IMR-90 (cell line): ENCODE results near the gene LPIN1. TPM values are rescaled to one million over a fixed set of nuclear protein-coding genes. Genes with fewer than 3 reads are reported as not detected.

Experiments
- ATAC-seq: fragments of 200-7000 bp; cut with Tn5 transposase; 2 replicates; pipeline ENCODE4 v1.9.1; 2020; ENCODE audit warnings: low read depth, mild to moderate bottlenecking, moderate library complexity
- BruUV-seq: library from RNA; stranded (reverse); fragments of 400-500 nt; replicated peaks from 2 replicates; lab custom pipeline; 2021; lab: Mats Ljungman, UMichigan
- CTCF ChIA-PET: fragments of 300-600 bp; formaldehyde crosslinking; extraction: SDS; loops from one replicate; lab custom pipeline; 2021; ENCODE audit warnings: antibody characterized with exemption; lab: Yijun Ruan, JAX
- POLR2A ChIA-PET: fragments of 300-600 bp; sonication (Branson Sonifier 250); formaldehyde crosslinking; loops from one replicate; lab custom pipeline; 2022; ENCODE audit warnings: antibody characterized with exemption; ENCODE audit not compliant: unreplicated experiment; lab: Charles Lee
- DNase-seq: peaks from one replicate; pipeline ENCODE4 v3.0.0; 2013
- H2AFZ ChIP-seq: replicated peaks from 2 replicates; pipeline ENCODE3; 2013; ENCODE audit warnings: low read length, mild to moderate bottlenecking; ENCODE audit not compliant: poor library complexity
- H2AK5ac ChIP-seq: 2 replicates; pipeline ENCODE4 v1.6.1; 2013; ENCODE audit warnings: low read depth, low read length, inconsistent platforms
- H2AK9ac ChIP-seq: replicated peaks from 2 replicates; pipeline ENCODE3; 2013; ENCODE audit warnings: mild to moderate bottlenecking, low read depth, low read length, moderate library complexity; ENCODE audit not compliant: poor library complexity
- H2BK120ac ChIP-seq: 2 replicates; pipeline ENCODE4 v1.6.1; 2013; ENCODE audit warnings: low read depth, low read length, inconsistent platforms
- H2BK15ac ChIP-seq: 3 replicates; pipeline ENCODE4 v1.6.1; 2013; ENCODE audit warnings: low read depth, low read length, inconsistent platforms
- H2BK20ac ChIP-seq: 2 replicates; pipeline ENCODE4 v1.6.1; 2013; ENCODE audit warnings: low read depth, mild to moderate bottlenecking, inconsistent platforms, low read length, moderate library complexity
- H2BK5ac ChIP-seq: 2 replicates; pipeline ENCODE4 v1.6.1; 2013; ENCODE audit warnings: mild to moderate bottlenecking, low read depth, low read length, inconsistent platforms; ENCODE audit not compliant: poor library complexity, severe bottlenecking
- H3K14ac ChIP-seq: replicated peaks from 2 replicates; pipeline ENCODE4 v1.6.1; 2013; ENCODE audit warnings: low read depth, low read length, inconsistent platforms
- H3K18ac ChIP-seq: 2 replicates; pipeline ENCODE4 v1.6.1; 2013; ENCODE audit warnings: low read depth, low read length, control low read depth
- H3K23ac ChIP-seq: 2 replicates; pipeline ENCODE4 v1.6.1; 2013; ENCODE audit warnings: low read depth, low read length, inconsistent platforms
- H3K27ac ChIP-seq: 2 replicates; pipeline ENCODE4 v1.5.1; 2013; ENCODE audit warnings: mild to moderate bottlenecking, control low read depth, low read length; ENCODE audit not compliant: insufficient read depth
- H3K27me3 ChIP-seq: 2 replicates; pipeline ENCODE4 v1.6.1; 2013; ENCODE audit warnings: low read length; ENCODE audit not compliant: control insufficient read depth, insufficient read depth
- H3K36me3 ChIP-seq: 2 replicates; pipeline ENCODE4 v1.6.1; 2013; ENCODE audit warnings: low read length, mixed read lengths; ENCODE audit not compliant: control insufficient read depth, insufficient read depth
- H3K4ac ChIP-seq: 2 replicates; pipeline ENCODE4 v1.6.1; 2013; ENCODE audit warnings: low read depth, low read length, inconsistent platforms
- H3K4me1 ChIP-seq: 2 replicates; pipeline ENCODE4 v1.6.1; 2013; ENCODE audit warnings: low read length, mixed read lengths; ENCODE audit not compliant: control insufficient read depth, insufficient read depth
- H3K4me2 ChIP-seq: 2 replicates; pipeline ENCODE4 v1.6.1; 2013; ENCODE audit warnings: low read depth, mild to moderate bottlenecking, control low read depth, low read length, moderate library complexity
- H3K4me3 ChIP-seq: 2 replicates; pipeline ENCODE4 v1.5.1; 2013; ENCODE audit warnings: low read depth, mild to moderate bottlenecking, control low read depth, low read length, moderate library complexity; ENCODE audit not compliant: insufficient read depth
- H3K56ac ChIP-seq: 2 replicates; pipeline ENCODE4 v1.6.1; 2013; ENCODE audit warnings: low read length, inconsistent platforms; ENCODE audit not compliant: insufficient read depth; ENCODE audit errors: extremely low read depth
- H3K79me1 ChIP-seq, 2 experiments: 2 replicates each; pipeline ENCODE4 v1.6.1; 2013; ENCODE audit warnings: low read length in 2 of 2, inconsistent platforms in 1 of 2, low read depth in 1 of 2
- H3K9ac ChIP-seq: 2 replicates; pipeline ENCODE4 v1.6.1; 2013; ENCODE audit warnings: low read depth, low read length, control low read depth
- H3K9me1 ChIP-seq: 2 replicates; pipeline ENCODE4 v1.6.1; 2013; ENCODE audit warnings: low read length, inconsistent platforms; ENCODE audit not compliant: insufficient read depth
- H3K9me3 ChIP-seq: 2 replicates; pipeline ENCODE4 v1.6.1; 2013; ENCODE audit warnings: low read length; ENCODE audit not compliant: control insufficient read depth, insufficient read depth
- H4K20me1 ChIP-seq: 2 replicates; pipeline ENCODE4 v1.6.1; 2013; ENCODE audit warnings: low read length, inconsistent platforms; ENCODE audit not compliant: insufficient read depth
- H4K5ac ChIP-seq: 2 replicates; pipeline ENCODE4 v1.6.1; 2013; ENCODE audit warnings: mild to moderate bottlenecking, low read depth, low read length, control low read depth
- H4K8ac ChIP-seq, 2 experiments: 2 replicates each; pipeline ENCODE4 v1.6.1; 2013; ENCODE audit warnings: low read depth in 2 of 2, low read length in 2 of 2, control low read depth in 1 of 2, inconsistent platforms in 1 of 2
- H4K91ac ChIP-seq: 2 replicates; pipeline ENCODE4 v1.6.1; 2013; ENCODE audit warnings: low read depth, low read length, inconsistent platforms; ENCODE audit not compliant: insufficient read depth
- FOS ChIP-seq: fragments of 150-350 bp; IDR thresholded peaks from 2 replicates; pipeline ENCODE4 v1.6.1; 2016; ENCODE audit warnings: low read depth, low read length
- POLR2A ChIP-seq: IDR thresholded peaks from 2 replicates; pipeline ENCODE4 v1.6.1; 2012; ENCODE audit warnings: mild to moderate bottlenecking, low read depth, low read length
- SMC3 ChIP-seq: fragments of 150-350 bp; IDR thresholded peaks from 2 replicates; pipeline ENCODE4 v1.6.1; 2016; ENCODE audit warnings: low read depth, mild to moderate bottlenecking, antibody characterized with exemption, low read length, moderate library complexity
- WGBS, 2 experiments: methylation state at CpG; one replicate each; pipeline versions ENCODE4 v1.1.5 to v1.1.7; 2013; ENCODE audit warnings: missing lambda C conversion rate in 2 of 2; ENCODE audit not compliant: insufficient read length in 1 of 2; ENCODE audit errors: extremely low coverage in 2 of 2; 5-methylcytosine and 5-hydroxymethylcytosine counted together
- dilution Hi-C: fragments of 300-500 bp; cut with HindIII; formaldehyde crosslinking; loops from one replicate; pipeline ENCODE4 v1.14.3; 2018; ENCODE audit warnings: low sequenced_read_pairs; ENCODE audit not compliant: unreplicated experiment
- in situ Hi-C: fragments of 300-500 bp; cut with MboI; formaldehyde crosslinking; loops from 3 replicates; pipeline ENCODE4 v1.14.3; 2019; ENCODE audit warnings: low sequenced_read_pairs, inconsistent platforms, mixed read lengths
- intact Hi-C: fragments of 100-400 bp; cut with micrococcal nuclease; formaldehyde crosslinking; loops from 2 replicates; pipeline ENCODE4 v1.10.0; 2022
- polyA plus RNA-seq, 3 experiments: library from polyadenylated mRNA; depleted of rRNA; stranded (reverse); fragments of >200 nt; gene quantifications; 2 replicates each; pipeline ENCODE4 v1.2.3, GENCODE V29; 2012; ENCODE audit warnings: low replicate concordance in 1 of 3
- total RNA-seq: library from RNA; depleted of rRNA; stranded (reverse); fragments of >200 nt; gene quantifications from 2 replicates; pipeline ENCODE4 v1.2.3, GENCODE V29; 2012
- TF ChIP-seq, protein P1 (sequence below): conservative IDR thresholded peaks from 2 replicates; pipeline ENCODE4 v1.5.1; 2012; ENCODE audit warnings: mild to moderate bottlenecking, low read depth, low read length, improper control_type of control experiment

LPIN1 gene
- total and polyA plus RNA-seq, 2 of the 4 experiments (the other 2 are of a cell fraction): 21.3 to 25.1 TPM

DNA sequence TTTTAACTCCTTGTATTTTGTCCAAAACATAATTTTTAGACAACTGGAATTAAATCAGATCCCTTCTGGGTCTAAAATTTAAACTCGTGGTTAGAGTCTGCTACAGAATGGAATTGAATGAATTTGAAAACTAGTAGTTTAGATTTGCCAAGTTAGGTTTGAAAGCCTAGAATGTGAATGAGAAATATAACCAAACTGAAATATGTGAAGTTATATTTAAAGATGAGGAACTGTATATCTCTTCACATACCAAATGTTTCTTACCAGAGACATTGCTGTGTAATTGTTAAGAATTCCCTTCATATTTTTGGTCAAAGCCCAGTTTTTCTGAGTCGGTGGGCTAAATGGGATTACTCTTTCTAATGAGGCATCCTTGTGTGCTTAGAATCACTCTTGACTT is 74.2 kb downstream of the LPIN1 start:
- peak overlapping the region; percentile 13; the same call in 1 of the 2 replicates for H2BK20ac ChIP-seq
- H4K20me1 ChIP-seq: no peaks in the 10 kb centered on the region; the same call in 1 of the 2 replicates
- no peak overlapping the region for H3K4me2 ChIP-seq
- DNase-seq (no peak), ATAC-seq (peak; percentile 69)
- dilution Hi-C loops (no loop called here), in situ Hi-C loops (no loop called here), intact Hi-C loops (loop anchor here (10.0 kb wide), 1 partner anchor 594 kb away; no protein-coding TSS in a partner anchor)
- no peak overlapping the region; the same call in 2 of the 3 replicates for H2BK15ac ChIP-seq
- H2BK5ac ChIP-seq: peak overlapping the region; percentile 92
- CTCF ChIA-PET: no interaction called here
- peak overlapping the region; percentile 5 to 24; a peak in 2 of 4 replicates for H4K8ac ChIP-seq
- no peak overlapping the region for H3K4me3 ChIP-seq
- H2AK9ac ChIP-seq: no peak overlapping the region
- peak overlapping the region; percentile 88 for H2BK120ac ChIP-seq
- WGBS, 2 experiments: no CpG with 5 or more reads among the region's 2 CpGs
- peaks cover 14% of the 10 kb centered on the region for H3K9me1 ChIP-seq
- peaks cover 17% of the 10 kb centered on the region for H3K4me1 ChIP-seq
- H2AFZ ChIP-seq: no peak overlapping the region
- H3K23ac ChIP-seq: 0 out of 2 replicates have a peak overlapping the region, but pooled peaks have one; percentile 13
- peak overlapping the region; percentile 51 for H3K4ac ChIP-seq
- no peak overlapping the region for H2AK5ac ChIP-seq
- H3K9ac ChIP-seq: no peak overlapping the region
- no peak overlapping the region; the same call in 1 of the 2 replicates for H3K14ac ChIP-seq
- H3K9me3 ChIP-seq: no peaks in the 10 kb centered on the region
- H3K18ac ChIP-seq: peak overlapping the region; percentile 100
- H3K27me3 ChIP-seq: no peaks in the 10 kb centered on the region
- TF ChIP-seq POLR2A: no peak
- TF ChIP-seq FOS: no peak
- TF ChIP-seq, protein P1, sequence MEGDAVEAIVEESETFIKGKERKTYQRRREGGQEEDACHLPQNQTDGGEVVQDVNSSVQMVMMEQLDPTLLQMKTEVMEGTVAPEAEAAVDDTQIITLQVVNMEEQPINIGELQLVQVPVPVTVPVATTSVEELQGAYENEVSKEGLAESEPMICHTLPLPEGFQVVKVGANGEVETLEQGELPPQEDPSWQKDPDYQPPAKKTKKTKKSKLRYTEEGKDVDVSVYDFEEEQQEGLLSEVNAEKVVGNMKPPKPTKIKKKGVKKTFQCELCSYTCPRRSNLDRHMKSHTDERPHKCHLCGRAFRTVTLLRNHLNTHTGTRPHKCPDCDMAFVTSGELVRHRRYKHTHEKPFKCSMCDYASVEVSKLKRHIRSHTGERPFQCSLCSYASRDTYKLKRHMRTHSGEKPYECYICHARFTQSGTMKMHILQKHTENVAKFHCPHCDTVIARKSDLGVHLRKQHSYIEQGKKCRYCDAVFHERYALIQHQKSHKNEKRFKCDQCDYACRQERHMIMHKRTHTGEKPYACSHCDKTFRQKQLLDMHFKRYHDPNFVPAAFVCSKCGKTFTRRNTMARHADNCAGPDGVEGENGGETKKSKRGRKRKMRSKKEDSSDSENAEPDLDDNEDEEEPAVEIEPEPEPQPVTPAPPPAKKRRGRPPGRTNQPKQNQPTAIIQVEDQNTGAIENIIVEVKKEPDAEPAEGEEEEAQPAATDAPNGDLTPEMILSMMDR: no peak
- TF ChIP-seq SMC3: no peak
- no TSS peak for BruUV-seq
- H3K27ac ChIP-seq: peak overlapping the region; percentile 99; the same call in 1 of the 2 replicates
- no peaks in the 10 kb centered on the region for H3K79me1 ChIP-seq
- peak overlapping the region; percentile 10; the same call in 1 of the 2 replicates for H3K56ac ChIP-seq
- H4K5ac ChIP-seq: peak overlapping the region; percentile 97
- POLR2A ChIA-PET: no interaction called here
- H3K36me3 ChIP-seq: peaks cover 23% of the 10 kb centered on the region
- H4K91ac ChIP-seq: 0 out of 2 replicates have a peak overlapping the region, but pooled peaks have one; percentile 44
